Smooth muscle cell of the brain vasculature (primary cell): ENCODE data around the gene GHITM.
"Not testable (repeated sequence)": the region's sequence is repeated elsewhere in the genome, so short reads cannot be mapped to it uniquely, and the experiment has no call there.

ENCODE experiments used
- DNase-seq: peaks from one replicate; pipeline ENCODE4 v3.0.0-alpha.2; 2012; ENCODE audit warnings: low read depth, low spot score

Gene GHITM

GRCh38 chr10:84139126-84140035 is at the start of gene GHITM:
Gene GHITM (plus strand): TSS chr10:84139509. CDS start chr10:84141501, 1,992 bp downstream.
- peak; percentile 97 for DNase-seq

DNA sequence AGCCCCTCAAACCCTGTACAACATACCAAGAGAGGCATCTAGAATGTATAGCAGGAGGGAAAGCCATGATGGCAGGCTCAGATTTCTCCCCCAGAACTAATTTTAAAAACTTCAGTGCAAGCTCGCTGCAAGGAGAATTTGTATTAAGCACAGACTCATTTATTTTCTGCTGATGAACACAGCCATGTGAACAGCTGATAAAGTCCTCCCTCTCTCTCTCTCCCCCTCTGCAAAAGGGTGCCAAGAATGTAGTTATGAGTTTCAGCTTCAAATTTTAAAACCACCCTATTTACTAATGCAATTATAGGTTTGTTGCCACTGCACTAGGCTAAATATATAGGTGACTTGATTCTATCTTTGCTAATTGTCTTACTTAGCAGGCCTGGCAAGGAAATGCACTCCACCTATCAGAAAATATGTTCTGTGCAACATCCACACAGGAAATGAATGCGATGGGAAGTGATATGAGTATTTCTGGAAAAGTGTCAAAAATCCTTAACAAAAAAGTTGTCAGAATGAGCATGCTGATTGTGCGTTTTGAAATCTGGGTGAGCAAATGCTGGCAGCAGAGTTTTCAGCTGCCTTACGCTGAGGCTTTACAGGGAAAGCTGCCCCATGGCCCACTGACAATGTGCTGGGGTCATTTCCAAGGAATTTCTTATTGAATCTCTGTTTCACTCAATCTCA is 43.4 kb upstream of the GHITM start:
- DNase-seq: no peak

DNA sequence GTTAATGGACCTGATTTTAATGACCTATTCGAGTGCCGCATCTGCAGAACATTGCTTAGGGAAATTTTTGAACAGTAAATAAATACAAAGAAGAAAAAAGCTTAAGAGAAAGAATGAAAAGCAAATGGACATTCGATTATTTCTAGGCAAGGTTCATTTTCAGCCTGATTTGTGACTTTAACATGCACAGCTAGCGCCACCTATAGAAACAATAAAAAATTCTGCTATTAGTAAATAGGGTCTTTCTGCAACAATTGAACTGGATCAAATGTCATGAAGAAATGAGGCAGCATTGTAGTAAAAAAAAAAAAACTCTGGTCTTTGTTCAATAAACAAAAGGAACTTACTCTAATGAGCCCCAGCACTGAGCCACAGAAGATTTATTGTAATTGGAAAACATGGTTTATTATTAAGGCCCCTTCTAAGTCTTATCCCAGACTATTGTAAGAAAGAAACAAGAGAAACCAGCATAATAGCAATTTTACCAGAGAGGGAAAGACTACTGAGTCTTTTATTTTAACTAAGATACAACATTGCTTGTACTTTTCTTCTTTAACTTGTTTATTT is 41.4 kb upstream of the GHITM start:
- no peak for DNase-seq

DNA sequence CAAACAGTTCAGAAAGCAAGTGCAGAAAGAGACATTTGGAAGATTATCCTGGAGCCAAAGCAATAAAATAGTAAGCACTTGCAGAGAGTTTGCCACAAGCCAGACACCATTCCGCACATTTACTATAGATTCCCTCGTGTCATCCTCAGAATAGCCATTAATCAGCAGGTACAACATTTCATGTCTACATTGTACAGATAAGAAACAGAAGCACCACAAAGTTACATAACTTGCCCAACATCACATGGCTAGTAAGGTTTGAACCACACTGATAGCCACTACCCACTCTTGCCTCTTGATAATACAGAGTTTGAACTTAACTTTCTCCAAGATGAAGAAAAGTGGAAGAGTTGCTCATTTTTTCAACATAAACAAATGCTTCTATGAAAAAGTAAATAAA is 40.6 kb upstream of the GHITM start:
- no peak for DNase-seq

- DNase-seq: no peak
Observed at GRCh38 chr10:84101042-84101441, 38.3 kb upstream of the GHITM start.

DNA sequence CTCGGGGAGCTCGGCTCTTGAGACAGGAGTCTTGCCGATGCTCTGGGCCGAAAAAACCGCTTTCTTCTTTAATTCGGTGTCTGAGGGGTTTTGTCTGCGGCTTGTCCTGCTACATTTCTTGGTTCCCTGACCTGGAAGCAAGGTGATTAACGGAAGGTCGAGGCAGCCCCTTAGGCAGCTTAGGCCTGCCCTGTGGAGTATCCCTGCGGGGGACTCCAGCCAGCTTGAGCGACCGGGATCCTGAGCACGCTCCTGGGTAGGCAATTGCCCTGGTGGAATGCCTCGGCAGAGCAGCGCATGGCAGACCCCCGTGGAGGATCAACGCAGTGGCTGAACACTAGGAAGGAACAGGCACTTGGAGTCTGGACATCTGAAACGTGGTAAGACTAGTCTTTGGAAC is 30.5 kb upstream of the GHITM start:
- DNase-seq: no peak

DNA sequence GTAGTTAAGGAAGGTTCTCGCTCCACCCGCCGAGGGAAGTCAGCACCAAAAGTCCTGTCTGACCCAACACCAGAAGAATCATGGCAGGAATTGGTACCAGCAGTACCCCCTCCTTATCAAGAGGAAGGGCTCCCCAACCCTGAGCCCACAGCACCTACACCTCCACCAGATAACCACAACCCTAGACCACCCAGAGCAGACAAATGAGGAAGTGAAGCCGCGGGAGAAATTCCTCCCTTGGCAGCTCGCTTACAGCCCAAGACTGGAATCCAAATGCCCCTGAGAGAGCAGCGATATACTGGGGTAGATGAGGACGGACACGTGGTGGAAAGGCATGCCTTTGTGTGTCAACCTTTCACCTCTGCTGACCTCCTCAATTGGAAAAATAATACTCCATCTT is 29.5 kb upstream of the GHITM start:
- DNase-seq: not testable (repeated sequence)

DNA sequence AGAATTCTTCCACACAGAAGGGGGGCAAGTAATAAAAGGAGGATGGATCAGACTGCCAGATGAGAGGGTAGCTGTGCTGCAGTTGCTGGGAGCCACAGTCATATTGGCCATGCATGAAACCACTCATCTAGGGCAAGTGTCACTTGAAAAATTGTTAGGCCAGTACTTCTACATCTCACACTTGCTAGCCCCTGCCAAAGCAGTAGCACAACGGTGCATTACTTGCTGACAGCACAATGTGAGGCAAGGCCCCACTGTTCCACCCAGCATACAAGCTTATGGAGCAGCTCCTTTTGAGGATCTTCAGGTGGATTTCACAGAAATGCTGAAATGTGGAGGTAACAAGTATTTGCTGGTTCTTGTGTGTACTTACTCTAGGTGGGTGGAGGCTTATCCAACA is 25.8 kb upstream of the GHITM start:
- not testable (repeated sequence) for DNase-seq

DNA sequence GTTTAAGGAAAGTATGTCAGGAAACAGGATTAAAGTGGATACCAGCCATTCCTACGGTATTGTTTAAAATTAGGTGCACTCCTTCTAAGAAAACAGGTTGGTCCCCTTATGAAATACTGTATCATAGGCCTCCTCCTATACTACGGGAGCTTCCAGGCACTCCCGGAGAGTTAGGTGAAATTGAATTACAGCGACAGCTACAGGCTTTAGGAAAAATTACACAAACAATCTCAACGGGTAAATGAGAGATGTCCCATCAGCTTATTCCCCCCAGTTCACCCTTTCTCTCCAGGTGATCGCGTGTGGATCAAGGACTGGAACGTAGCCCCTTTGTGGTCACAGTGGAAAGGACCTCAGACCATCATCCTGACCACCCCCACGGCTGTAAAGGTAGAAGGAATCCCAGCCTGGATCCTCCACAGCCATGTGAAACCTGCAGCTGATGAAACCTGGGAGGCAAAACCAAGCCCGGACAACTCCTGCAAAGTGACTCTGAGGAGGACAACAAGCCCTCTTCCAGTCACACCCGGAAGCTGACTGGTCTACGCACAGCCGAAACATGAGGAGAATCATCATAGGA is 25.1 kb upstream of the GHITM start:
- no peak for DNase-seq

DNA sequence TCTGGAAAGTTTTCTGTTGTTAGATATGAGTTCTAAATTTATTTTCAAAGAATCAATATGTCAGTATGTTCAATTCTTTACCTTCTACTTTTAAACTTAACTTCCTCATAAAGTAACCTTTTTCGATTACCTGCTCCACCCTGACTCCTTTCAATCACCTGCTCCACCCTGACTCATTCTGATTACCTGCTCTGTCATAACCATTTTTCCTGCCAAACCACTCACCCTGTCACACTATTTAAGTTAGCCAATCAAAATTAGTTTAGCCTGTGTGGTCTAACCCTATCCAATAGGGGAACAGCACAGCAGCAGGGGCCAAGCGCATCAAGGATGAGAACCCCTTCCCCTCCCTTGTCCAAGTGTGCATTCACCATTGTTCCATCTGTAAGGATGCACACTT is 22.1 kb upstream of the GHITM start:
- DNase-seq: not testable (repeated sequence)

- DNase-seq: no peak
Observed at GRCh38 chr10:84117686-84118394, 21.5 kb upstream of the GHITM start.

- DNase-seq: no peak
Observed at GRCh38 chr10:84118395-84119006, 20.8 kb upstream of the GHITM start.

DNA sequence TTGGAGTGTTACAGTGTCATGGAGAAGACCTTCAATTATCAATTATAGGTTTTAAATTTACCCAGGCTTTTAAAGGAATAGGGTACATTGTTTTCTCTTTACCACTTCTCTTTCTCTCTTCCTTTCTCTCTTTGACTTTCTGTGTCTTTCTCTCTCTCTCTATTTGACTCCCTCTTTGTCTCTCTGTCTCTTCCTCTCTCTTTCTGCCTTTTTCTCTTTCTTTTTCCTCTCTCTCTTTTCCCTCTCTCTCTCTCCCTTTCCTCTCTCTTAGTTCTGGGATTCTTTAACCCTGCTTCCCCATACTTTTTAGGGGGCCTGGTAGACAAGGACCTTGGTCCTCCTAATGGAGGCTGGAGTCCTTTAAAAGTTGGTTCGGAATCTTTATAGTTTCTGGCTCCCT is 15.9 kb upstream of the GHITM start:
- DNase-seq: no peak

DNA sequence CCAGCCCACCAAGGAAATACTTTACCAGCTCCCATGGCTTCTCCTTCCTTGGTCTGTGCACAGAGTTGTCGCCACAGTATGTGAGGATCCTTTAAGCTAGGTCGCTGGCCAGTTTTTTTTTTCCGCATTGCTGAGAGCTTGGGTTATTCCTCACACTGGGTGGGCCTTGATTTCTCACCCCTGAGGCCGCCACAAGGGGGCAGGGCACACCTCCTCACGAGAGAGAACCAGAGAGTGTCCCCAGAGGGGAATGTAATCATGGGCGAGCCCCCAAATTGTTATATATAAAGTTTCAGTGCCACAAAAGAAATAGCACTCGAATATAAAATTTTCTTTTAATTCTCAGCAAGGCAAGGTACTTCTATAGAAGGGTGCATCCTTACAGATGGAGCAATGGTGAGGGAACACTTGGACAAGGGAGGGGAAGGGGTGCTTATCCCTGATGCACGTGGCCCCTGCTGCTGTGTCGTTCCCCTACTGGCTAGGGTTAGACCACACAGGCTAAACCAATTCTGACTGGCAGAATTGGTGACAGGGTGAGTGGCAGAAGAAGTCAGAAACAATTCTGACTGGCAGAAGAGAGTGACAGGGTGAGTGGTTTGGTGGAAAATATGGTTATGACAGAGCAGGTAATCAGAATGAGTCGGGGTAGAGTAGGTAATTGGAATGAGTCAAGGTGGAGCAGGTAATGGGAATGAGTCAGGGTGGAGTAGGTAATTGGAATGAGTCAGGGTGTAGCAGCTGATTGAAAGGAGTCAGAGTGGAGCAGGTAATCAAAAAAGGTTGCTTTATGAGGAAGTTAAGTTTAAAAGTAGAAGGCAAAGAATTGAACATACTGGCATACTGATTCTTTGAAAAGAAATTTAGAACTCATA is 13.2 kb upstream of the GHITM start:
- DNase-seq: not testable (repeated sequence)

- no peak for DNase-seq
Observed at GRCh38 chr10:84126785-84127167, 12.5 kb upstream of the GHITM start.

DNA sequence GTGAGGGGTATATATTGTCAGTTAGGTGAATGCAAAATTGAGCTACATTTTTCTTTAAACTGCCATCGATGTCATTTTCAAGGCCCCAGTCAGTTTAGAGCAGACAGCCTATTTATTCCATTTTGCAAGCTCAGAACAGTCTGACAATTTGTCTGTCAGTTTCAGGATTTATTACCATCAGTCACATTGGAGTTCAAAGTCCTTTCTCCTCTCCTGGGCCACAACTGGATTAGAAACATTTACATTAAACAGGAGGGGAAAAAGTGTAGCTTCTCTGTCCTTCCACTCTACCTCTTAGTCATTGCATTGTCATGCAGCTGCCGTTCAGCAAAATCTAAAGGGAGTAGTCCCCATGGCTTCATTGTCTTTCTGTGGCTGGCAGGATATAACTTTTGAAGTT is 3.5 kb upstream of the GHITM start:
- no peak for DNase-seq

DNA sequence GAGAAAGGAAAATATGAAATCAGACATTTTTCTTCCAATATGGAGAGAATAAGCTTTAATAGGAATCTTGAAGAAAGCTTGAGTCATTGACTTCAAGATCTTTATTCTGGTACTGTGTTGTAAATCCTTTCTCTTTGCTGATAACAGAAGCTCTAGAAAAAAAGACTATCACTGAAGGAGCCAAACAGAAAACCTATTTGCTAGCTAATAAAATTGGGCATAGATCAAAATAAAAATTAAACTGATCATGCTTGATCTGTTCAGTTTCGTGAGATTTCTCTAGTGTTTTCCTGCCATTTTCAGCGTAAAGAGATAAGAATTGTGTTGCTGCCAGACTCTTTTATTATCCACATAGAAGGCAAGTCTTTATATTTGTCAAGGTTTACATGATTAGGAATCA is 1.5 kb upstream of the GHITM start:
- no peak for DNase-seq

DNA sequence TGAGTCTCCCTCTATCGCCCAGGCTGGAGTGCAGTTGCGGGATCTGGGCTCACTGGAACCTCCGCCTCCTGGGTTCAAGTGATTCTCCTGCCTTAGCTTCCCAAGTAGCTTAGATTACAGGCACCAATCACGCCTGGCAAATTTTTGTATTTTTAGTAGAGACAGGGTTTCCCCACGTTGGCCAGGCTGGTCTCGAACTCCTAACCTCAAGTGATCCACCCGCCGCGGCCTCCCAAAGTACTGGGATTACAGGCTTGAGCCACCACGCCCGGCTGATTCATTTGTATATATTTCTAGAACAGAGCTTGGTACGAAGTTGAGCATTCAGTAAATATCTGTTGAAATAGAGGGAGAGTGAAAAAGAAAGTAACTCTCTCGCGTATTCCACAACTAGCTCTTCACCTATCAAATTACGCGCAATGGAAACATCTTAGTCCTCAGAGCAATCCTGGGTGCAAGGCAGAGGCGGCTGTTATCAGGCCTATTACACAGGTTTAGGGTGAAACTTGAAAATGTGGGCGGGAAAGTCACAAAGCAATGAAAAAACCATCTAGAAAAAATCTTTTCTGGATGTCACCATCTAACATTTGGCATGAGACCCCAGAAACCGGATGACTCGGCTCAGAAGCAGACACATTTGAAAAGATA is 707 bp upstream of the GHITM start:
- DNase-seq: no peak

DNA sequence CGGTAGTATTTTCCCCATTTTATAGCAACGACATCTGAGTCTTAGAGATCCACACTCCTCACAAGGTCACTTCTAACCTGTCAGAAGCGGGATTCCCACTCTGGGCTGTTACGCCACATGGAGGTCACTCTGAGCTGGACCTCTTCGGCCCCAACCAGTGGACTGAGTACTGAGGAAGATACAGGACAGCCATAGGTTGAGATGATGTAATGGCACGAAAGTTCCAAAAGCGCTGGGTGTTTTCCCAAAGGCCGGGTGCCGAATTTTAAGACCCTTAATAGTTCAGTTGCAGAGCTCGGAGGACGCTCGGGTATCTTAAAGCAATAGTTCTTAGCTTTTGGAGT is 699 bp downstream of the GHITM start:
- no peak for DNase-seq

GRCh38 chr10:84147347-84147746 is 8.0 kb downstream of the GHITM start:
- DNase-seq: no peak
